Right renal pelvis (tissue), 4 donors: ENCODE data around the gene SLC47A2. TPM values are rescaled to one million over a fixed set of nuclear protein-coding genes. Genes with fewer than 3 reads are reported as not detected.

Experiments
- DNase-seq, 4 donors: peaks; one replicate each; pipeline ENCODE4 v3.0.0-alpha.2; 2013; ENCODE audit warnings: low read depth in 4 of 4, low spot score in 3 of 4, missing footprints in 1 of 4
- polyA plus RNA-seq, 4 donors: library from polyadenylated mRNA; unstranded; fragments of 120-200 nt; gene quantifications; one replicate each; pipeline ENCODE4 v1.2.1, GENCODE V29; 2013; ENCODE audit not compliant: insufficient read length in 4 of 4

The SLC47A2 gene
- polyA plus RNA-seq, 4 donors: 5.8 to 7.4 (median 6.8) TPM

- DNase-seq: peak; percentile 87 to 91 (median 90)
These were observed 67.7 kb downstream of the SLC47A2 start, which contains the start of gene ALDH3A2 for GRCh38 chr17:19648475-19649273. Gene ALDH3A2, plus strand, starts transcription at chr17:19648751. Its CDS starts 221 bp downstream, at chr17:19648972.

GRCh38 chr17:19647697-19648474 lies 68.5 kb downstream of the SLC47A2 start:
- peak in 1 of 4 donors; percentile 20 for DNase-seq

- DNase-seq: no peak
These were observed 69.3 kb downstream of the SLC47A2 start for GRCh38 chr17:19646788-19647696.

- DNase-seq: no peak
These were observed 70.6 kb downstream of the SLC47A2 start for GRCh38 chr17:19645734-19646201.

GRCh38 chr17:19644493-19645210 lies 71.7 kb downstream of the SLC47A2 start:
- no peak for DNase-seq

- no peak for DNase-seq
These were observed 74.0 kb downstream of the SLC47A2 start for GRCh38 chr17:19642373-19642893.

GRCh38 chr17:19641687-19642372 lies 74.6 kb downstream of the SLC47A2 start:
- DNase-seq: no peak

- DNase-seq: no peak
These were observed 84.5 kb downstream of the SLC47A2 start for GRCh38 chr17:19631905-19632304.

GRCh38 chr17:19630661-19631060 lies 85.7 kb downstream of the SLC47A2 start:
- DNase-seq: no peak

- DNase-seq: no peak
These were observed 86.3 kb downstream of the SLC47A2 start for GRCh38 chr17:19630035-19630434.

GRCh38 chr17:19629449-19629848 lies 86.9 kb downstream of the SLC47A2 start:
- DNase-seq: no peak

Other genes starting within 250 kb of the SLC47A2 start
- 10 to 100 TPM; 15.5 to 38.7 (median 21.0) TPM for gene SLC47A1, start 182.7 kb downstream of the SLC47A2 start, polyA plus RNA-seq
- gene ALDH3A2, start 67.8 kb downstream of the SLC47A2 start, polyA plus RNA-seq: 100 to 1,000 TPM in 3 of 4 donors, 10 to 100 TPM in 1; 93.9 to 117 (median 106) TPM
- gene ALDH3A1, start 31.7 kb upstream of the SLC47A2 start, polyA plus RNA-seq: 1 to 10 TPM; 1.4 to 1.6 (median 1.4) TPM
- gene ULK2, start 151.4 kb upstream of the SLC47A2 start, polyA plus RNA-seq: 10 to 100 TPM; 27.0 to 29.9 (median 28.4) TPM